Breast epithelium (tissue), 3 donors: ENCODE data around the gene SHROOM3.

Experiments used
- CTCF ChIP-seq, 3 donors: fragments of 450-650 bp; IDR thresholded peaks; one replicate each; pipeline ENCODE4 v1.5.1; 2016 to 2017; ENCODE audit warnings: antibody characterized with exemption in 3 of 3, mild to moderate bottlenecking in 3 of 3, moderate library complexity in 3 of 3
- POLR2A ChIP-seq: fragments of 450-650 bp; IDR thresholded peaks from one replicate; pipeline ENCODE4 v1.6.1; 2016; ENCODE audit warnings: antibody characterized with exemption, mild to moderate bottlenecking, moderate library complexity
- POLR2AphosphoS5 ChIP-seq, 3 donors: sonication (generic); formaldehyde crosslinking; IDR thresholded peaks; one replicate each; pipeline ENCODE4 v1.6.1; 2017; ENCODE audit warnings: antibody characterized with exemption in 3 of 3

- TF ChIP-seq CTCF (IDR thresholded peaks at IDR 0.05) (no peak), POLR2A (no peak), POLR2AphosphoS5 (IDR thresholded peaks at IDR 0.05) (no peak)
Observed at GRCh38 chr4:76790377-76790776, 355.3 kb downstream of the SHROOM3 start.
